ENCODE data around the gene TMC1. TPM values are rescaled to one million over a fixed set of nuclear protein-coding genes. Genes with fewer than 3 reads are reported as not detected.

Gene TMC1
- total and polyA plus RNA-seq, 2 of the 8 experiments (the other 6 are each of a cell fraction or from before 2014, with no cell fraction given) = 0.95 to 0.98 TPM

DNA sequence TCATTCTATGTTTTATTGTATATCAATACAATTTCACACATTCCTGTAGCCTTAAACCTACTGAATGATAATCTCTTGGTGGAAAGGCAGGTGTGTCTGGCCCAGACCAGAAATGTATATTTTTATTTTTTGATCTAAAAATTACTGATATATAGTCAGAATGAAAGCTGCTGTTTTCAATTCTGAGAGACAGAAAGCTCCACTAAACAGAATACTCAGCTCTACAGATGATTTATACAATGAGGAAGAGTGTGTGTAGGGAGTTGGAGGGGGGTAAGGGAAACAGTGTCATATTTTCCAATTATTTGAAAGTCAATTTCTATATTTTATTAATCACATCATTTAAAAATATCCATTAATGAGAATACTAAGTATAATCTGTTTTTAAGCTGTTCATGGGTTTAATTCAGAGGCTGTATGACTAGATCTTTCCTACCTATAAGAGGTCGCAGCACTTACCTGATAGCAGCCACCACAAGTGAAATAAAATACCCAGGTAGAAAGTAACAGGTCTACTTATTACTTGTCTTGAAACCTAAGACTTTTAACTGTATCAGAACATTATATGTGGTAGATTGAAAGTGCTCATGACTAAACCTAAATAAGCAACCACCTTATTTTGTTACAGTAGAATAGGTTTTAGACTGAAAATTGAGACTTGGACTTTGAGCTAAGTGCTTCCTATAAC is 183.4 kb downstream of the TMC1 start (continued):
- TF ChIP-seq, protein P1, sequence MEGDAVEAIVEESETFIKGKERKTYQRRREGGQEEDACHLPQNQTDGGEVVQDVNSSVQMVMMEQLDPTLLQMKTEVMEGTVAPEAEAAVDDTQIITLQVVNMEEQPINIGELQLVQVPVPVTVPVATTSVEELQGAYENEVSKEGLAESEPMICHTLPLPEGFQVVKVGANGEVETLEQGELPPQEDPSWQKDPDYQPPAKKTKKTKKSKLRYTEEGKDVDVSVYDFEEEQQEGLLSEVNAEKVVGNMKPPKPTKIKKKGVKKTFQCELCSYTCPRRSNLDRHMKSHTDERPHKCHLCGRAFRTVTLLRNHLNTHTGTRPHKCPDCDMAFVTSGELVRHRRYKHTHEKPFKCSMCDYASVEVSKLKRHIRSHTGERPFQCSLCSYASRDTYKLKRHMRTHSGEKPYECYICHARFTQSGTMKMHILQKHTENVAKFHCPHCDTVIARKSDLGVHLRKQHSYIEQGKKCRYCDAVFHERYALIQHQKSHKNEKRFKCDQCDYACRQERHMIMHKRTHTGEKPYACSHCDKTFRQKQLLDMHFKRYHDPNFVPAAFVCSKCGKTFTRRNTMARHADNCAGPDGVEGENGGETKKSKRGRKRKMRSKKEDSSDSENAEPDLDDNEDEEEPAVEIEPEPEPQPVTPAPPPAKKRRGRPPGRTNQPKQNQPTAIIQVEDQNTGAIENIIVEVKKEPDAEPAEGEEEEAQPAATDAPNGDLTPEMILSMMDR (IDR thresholded peaks at IDR 0.05; ENCODE audit: control extremely low read depth in 1 of 3, insufficient read depth in 1 of 3, low read depth in 1 of 3, low read length in 3 of 3) = no peak
- no peak for TF ChIP-seq KDM1A (IDR thresholded peaks at IDR 0.05; ENCODE audit: borderline replicate concordance, low read length)

All from H1 (cell line).